GM21367 (cell line): Measurements from ENCODE around the gene CTBP2.
"Not testable (repeated sequence)": the region's sequence is repeated elsewhere in the genome, so short reads cannot be mapped to it uniquely, and the experiment has no call there.

Experiments
- ATAC-seq: cut with Tn5 transposase; IDR thresholded peaks from one replicate; pipeline ENCODE4 v1.9.1; 2021; ENCODE audit not compliant: unreplicated experiment

Gene CTBP2

GRCh38 chr10:125067764-125068163 lies 92.6 kb downstream of the CTBP2 start:
- ATAC-seq = no peak

GRCh38 chr10:125066764-125067450 lies 93.5 kb downstream of the CTBP2 start:
- ATAC-seq = no peak

- ATAC-seq = peak; percentile 91
Observed at GRCh38 chr10:125064681-125065492, 95.5 kb downstream of the CTBP2 start.

DNA sequence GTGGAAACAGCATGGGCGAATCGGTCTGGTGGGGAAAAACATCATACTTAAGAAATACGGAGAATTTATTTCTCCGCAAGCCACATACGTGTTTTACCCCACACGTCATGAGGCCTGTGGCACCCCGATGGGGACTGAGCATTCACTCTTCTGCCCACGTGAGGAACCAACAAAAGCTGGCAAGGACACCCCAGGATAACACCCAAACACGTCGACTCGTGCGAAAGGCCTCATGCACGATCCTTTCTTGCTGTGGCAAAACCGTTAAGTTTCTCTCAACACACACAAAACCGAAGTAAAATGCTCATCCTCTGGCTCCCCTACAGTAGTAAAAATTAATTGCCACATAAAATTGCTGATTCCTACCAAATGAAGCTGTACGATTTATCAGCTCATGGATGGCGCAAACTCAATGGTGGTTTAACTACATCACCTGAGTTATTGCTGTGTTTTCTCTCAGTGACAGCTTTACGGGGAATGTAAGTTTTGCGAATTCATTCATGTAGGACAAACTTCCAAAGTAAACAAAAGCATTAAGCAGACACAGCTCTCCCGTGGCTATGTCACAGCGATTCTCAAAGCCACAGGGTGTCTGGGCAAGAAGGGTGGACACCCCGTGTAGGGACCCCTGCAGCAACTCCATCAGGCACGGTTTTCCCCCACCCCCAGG lies 97.0 kb downstream of the CTBP2 start:
- no peak for ATAC-seq

- ATAC-seq = no peak
Observed at GRCh38 chr10:125062914-125063230, 97.5 kb downstream of the CTBP2 start.

DNA sequence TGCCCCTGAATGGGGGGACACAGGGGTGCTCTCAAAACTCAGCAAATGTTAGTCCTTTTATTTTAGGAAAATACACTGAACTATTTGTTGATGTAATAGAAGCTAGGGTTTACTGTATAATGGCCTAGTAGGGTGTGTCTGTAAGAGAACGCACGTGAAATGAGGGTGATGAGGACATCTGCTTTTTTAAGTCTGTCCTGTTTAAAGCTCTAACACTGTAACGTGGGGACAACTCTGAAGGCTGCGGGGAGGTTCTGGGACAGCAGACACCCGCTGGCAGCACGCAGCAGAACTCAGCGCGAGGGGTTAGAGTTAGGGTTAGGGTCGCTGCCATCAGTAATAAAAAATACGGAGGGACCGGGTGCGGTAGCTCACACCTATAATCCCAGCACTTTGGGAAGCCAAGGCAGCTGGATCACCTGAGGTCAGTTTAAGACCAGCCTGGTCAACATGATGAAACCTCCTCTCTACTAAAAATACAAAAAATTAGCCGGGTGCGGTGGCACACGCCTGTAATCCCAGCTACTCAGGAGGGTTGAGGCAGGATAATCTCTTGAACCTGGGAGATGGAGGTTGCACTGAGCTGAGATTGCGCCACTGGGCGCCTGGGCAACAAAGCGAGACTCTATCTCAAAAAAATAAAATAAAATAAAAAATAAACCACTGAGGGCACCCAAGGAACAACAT lies 98.0 kb downstream of the CTBP2 start:
- no peak for ATAC-seq

DNA sequence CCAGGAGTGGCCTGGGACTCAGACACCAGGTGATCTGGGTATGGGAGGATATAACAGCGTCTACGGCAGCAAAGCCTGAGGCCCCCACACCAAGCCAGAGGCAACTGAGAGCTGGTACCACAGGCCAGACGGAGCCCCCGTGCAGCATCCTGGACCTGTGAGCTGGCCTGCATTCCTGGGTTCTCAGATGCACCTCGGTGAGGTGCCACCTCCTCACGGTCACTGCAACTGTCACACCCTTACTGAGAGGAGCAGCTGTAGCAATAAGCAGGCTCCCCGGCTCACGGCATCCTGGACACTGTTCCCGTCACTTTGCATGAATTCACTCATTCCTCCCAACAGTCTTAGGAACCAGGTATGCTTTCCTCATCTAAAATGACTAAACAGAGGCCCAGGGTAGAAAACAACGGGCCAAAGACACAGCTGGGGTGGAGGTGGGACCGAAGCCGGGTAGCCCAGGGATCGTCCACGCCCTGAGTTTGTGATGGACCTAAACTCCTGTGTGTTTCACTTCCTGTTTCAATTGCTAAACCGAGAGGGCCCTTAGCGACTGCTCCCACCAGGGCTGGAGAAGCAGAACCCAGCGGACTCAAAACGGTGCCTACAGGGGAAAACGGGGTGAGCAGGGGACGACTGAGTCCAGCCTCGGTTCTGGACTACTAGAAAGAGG lies 98.7 kb downstream of the CTBP2 start:
- no peak for ATAC-seq

GRCh38 chr10:125060826-125061556 lies 99.4 kb downstream of the CTBP2 start:
- ATAC-seq = no peak

DNA sequence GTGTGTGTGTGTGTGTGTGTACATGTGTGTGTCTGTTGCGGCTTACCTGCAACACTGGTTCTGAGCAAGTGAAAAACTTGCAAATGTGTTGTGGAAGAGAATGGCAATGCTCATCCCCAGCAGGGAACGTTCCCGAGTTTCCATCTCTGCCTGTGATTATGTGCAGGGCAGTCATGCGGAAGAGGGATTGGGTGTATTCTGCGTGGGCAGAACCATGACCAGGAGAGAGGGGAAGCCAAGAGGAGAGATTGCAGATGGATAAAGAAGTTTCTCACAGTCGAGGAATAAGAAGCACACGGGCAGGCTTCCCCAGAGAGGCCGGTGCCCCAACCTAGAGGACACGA lies 99.9 kb downstream of the CTBP2 start:
- no peak for ATAC-seq

DNA sequence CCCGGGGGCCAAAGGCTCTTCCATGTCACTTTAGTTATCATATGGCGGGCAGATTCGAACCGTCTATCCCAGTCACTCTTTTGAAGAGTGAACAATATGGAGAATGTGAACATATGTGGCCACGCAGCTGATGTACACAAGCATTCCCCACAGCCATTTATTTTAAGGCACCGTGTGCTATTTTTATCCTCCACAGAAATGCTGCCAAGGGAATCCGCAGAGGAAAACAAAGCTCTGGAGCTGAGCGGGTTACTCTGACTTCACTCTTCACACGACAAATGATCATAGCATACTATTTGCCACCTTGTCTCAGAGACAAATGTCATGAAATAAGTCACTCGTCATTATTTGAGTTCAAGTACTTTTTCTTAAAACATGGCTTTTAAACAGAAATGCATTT lies 100.3 kb downstream of the CTBP2 start:
- no peak for ATAC-seq

DNA sequence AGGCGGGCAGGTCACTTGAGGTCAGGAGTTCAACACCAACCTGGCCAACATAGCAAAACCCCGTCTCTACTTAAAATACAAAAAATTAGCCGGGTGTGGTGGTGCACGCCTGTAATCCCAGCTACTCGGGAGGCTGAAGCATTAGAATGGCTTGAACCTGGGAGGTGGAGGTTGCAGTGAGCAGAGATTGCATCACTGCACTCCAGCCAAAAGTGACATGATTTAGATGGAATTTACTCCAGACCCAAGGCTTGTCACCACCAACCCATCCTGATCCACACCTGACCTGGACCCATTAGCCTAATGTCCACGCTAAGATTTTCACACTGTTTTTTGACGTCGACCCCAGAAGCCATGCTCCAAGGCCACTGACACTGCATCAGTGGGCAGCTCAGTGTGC lies 101.0 kb downstream of the CTBP2 start:
- ATAC-seq = not testable (repeated sequence)

- ATAC-seq = no peak
Observed at GRCh38 chr10:125057158-125058001, 103.0 kb downstream of the CTBP2 start.

GRCh38 chr10:125056161-125057132 lies 103.9 kb downstream of the CTBP2 start:
- no peak for ATAC-seq

DNA sequence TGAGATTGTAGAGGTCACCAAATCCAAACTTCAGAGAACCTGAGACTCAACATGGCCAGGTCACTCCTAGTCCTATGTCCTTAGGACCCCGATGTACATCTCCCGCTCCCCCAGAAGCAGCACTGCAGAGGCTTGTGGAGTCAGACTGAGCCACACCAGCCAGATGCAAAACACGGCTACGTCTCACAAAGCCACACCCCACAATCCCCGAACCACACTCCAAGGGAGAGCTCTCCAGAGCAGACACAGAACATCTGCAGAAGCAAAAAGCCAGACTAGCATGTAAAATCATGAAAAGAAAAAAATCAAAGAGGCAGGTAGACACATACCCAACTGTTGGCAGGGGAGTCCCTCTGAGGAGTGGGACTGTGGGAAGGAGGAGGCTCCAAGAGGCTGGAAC lies 104.9 kb downstream of the CTBP2 start:
- no peak for ATAC-seq

- no peak for ATAC-seq
Observed at GRCh38 chr10:125054669-125055268, 105.6 kb downstream of the CTBP2 start.

GRCh38 chr10:125054216-125054615 lies 106.1 kb downstream of the CTBP2 start:
- ATAC-seq = no peak

GRCh38 chr10:125052146-125052545 lies 108.2 kb downstream of the CTBP2 start:
- no peak for ATAC-seq

- no peak for ATAC-seq
Observed at GRCh38 chr10:125050383-125050782, 110.0 kb downstream of the CTBP2 start.
